H9 (cell line): ENCODE measurements around the gene C4orf51. TPM values are rescaled to one million over a fixed set of nuclear protein-coding genes. Genes with fewer than 3 reads are reported as not detected.

Source experiments
- DNase-seq: peaks from one replicate; pipeline ENCODE4 v3.0.0-alpha.2; 2017
- H2AFZ ChIP-seq: one replicate; pipeline ENCODE4 v1.6.1; 2013; ENCODE audit warnings: mild to moderate bottlenecking, low read length, control low read depth, moderate library complexity
- H2AK5ac ChIP-seq: 2 replicates; pipeline ENCODE4 v1.6.1; 2013; ENCODE audit warnings: low read length, control low read depth, mixed read lengths; ENCODE audit not compliant: insufficient read length
- H2BK120ac ChIP-seq: one replicate; pipeline ENCODE4 v1.6.1; 2013; ENCODE audit warnings: low read depth, mild to moderate bottlenecking, low read length, control low read depth, inconsistent platforms; ENCODE audit not compliant: poor library complexity, severe bottlenecking
- H2BK12ac ChIP-seq: 2 replicates; pipeline ENCODE4 v1.6.1; 2013; ENCODE audit warnings: low read length, control low read depth, mixed read lengths, low read depth; ENCODE audit not compliant: insufficient read length
- H2BK15ac ChIP-seq: 2 replicates; pipeline ENCODE4 v1.6.1; 2013; ENCODE audit warnings: low read depth, low read length, control low read depth
- H2BK20ac ChIP-seq: one replicate; pipeline ENCODE4 v1.6.1; 2013; ENCODE audit warnings: low read depth, mild to moderate bottlenecking, low read length, control low read depth, inconsistent platforms; ENCODE audit not compliant: poor library complexity, severe bottlenecking
- H2BK5ac ChIP-seq: 2 replicates; pipeline ENCODE4 v1.6.1; 2013; ENCODE audit warnings: low read length, control low read depth, mixed read lengths; ENCODE audit not compliant: insufficient read length
- H3K14ac ChIP-seq: 2 replicates; pipeline ENCODE4 v1.6.1; 2013; ENCODE audit warnings: low read length, control low read depth; ENCODE audit not compliant: insufficient read depth
- H3K18ac ChIP-seq: 2 replicates; pipeline ENCODE4 v1.6.1; 2013; ENCODE audit warnings: low read depth, mild to moderate bottlenecking, mixed read lengths, low read length, control low read depth; ENCODE audit not compliant: insufficient read length
- H3K23ac ChIP-seq: 2 replicates; pipeline ENCODE4 v1.6.1; 2013; ENCODE audit warnings: low read length, control low read depth, mixed read lengths, low read depth; ENCODE audit not compliant: insufficient read length
- H3K23me2 ChIP-seq: 2 replicates; pipeline ENCODE4 v1.6.1; 2013; ENCODE audit warnings: low read depth, mild to moderate bottlenecking, mixed read lengths, low read length, control low read depth; ENCODE audit not compliant: insufficient read length, poor library complexity, severe bottlenecking
- H3K27ac ChIP-seq: 2 replicates; pipeline ENCODE4 v1.5.1; 2013; ENCODE audit warnings: low read length, control low read depth, mixed read lengths, low read depth; ENCODE audit not compliant: insufficient read length
- H3K27me3 ChIP-seq: 2 replicates; pipeline ENCODE4 v1.6.1; 2013; ENCODE audit warnings: low read length, control low read depth, inconsistent platforms; ENCODE audit not compliant: insufficient read depth
- H3K4ac ChIP-seq: 2 replicates; pipeline ENCODE4 v1.6.1; 2013; ENCODE audit warnings: low read depth, mild to moderate bottlenecking, control low read depth, inconsistent platforms, low read length, moderate library complexity
- H3K4me1 ChIP-seq: 2 replicates; pipeline ENCODE4 v1.6.1; 2013; ENCODE audit warnings: low read length, control low read depth, inconsistent platforms; ENCODE audit not compliant: insufficient read depth
- H3K4me2 ChIP-seq: 2 replicates; pipeline ENCODE4 v1.6.1; 2013; ENCODE audit warnings: low read length, control low read depth, mixed read lengths; ENCODE audit not compliant: insufficient read length, insufficient read depth
- H3K56ac ChIP-seq: 2 replicates; pipeline ENCODE4 v1.6.1; 2013; ENCODE audit warnings: low read depth, mild to moderate bottlenecking, mixed read lengths, low read length, control low read depth; ENCODE audit not compliant: insufficient read length
- H3K79me1 ChIP-seq: 2 replicates; pipeline ENCODE4 v1.6.1; 2013; ENCODE audit warnings: low read depth, mild to moderate bottlenecking, moderate library complexity, low read length, control low read depth, inconsistent platforms; ENCODE audit not compliant: insufficient read depth, poor library complexity, severe bottlenecking
- H3K79me2 ChIP-seq: 2 replicates; pipeline ENCODE4 v1.6.1; 2013; ENCODE audit warnings: low read length, control low read depth, inconsistent platforms; ENCODE audit not compliant: insufficient read depth
- H3K9ac ChIP-seq: 2 replicates; pipeline ENCODE4 v1.6.1; 2013; ENCODE audit warnings: low read length, control low read depth, mixed read lengths; ENCODE audit not compliant: insufficient read length; ENCODE audit errors: extremely low read depth
- H3K9me3 ChIP-seq: one replicate; pipeline ENCODE4 v1.6.1; 2013; ENCODE audit warnings: low read depth, low read length, inconsistent platforms; ENCODE audit not compliant: control insufficient read depth
- H3T11ph ChIP-seq: one replicate; pipeline ENCODE4 v1.6.1; 2013; ENCODE audit warnings: mild to moderate bottlenecking, low read length, control low read depth, inconsistent platforms
- H4K20me1 ChIP-seq: one replicate; pipeline ENCODE4 v1.6.1; 2013; ENCODE audit not compliant: control insufficient read depth, insufficient read length, insufficient read depth
- H4K5ac ChIP-seq: 2 replicates; pipeline ENCODE4 v1.6.1; 2013; ENCODE audit warnings: low read depth, mild to moderate bottlenecking, mixed read lengths, low read length, control low read depth; ENCODE audit not compliant: insufficient read length
- H4K8ac ChIP-seq: replicated peaks from 2 replicates; pipeline ENCODE4 v1.6.1; 2013; ENCODE audit warnings: low read length, control low read depth, mixed read lengths, low read depth; ENCODE audit not compliant: insufficient read length
- H4K91ac ChIP-seq: 2 replicates; pipeline ENCODE4 v1.6.1; 2013; ENCODE audit warnings: low read depth, mild to moderate bottlenecking, moderate library complexity, mixed read lengths, low read length, control low read depth; ENCODE audit not compliant: insufficient read length
- H3K27ac Mint-ChIP-seq, 3 experiments: 2 replicates in 2 of 3; 3 replicates in 1 of 3; pipeline ENCODE4 v1.8.0; 2020 to 2021; ENCODE audit warnings: mixed read lengths in 3 of 3, mild to moderate bottlenecking in 1 of 3, moderate library complexity in 1 of 3
- H3K27me3 Mint-ChIP-seq: 2 replicates; pipeline ENCODE4 v1.8.0; 2021; ENCODE audit warnings: low read depth, mild to moderate bottlenecking, moderate library complexity, mixed read lengths
- H3K36me3 Mint-ChIP-seq, 3 experiments: 2 replicates in 2 of 3; 3 replicates in 1 of 3; pipeline ENCODE4 v1.8.0; 2020 to 2021; ENCODE audit warnings: low read depth in 3 of 3, mixed read lengths in 3 of 3; ENCODE audit not compliant: insufficient read depth in 1 of 3
- H3K4me1 Mint-ChIP-seq, 2 experiments: 2 replicates each; pipeline ENCODE4 v1.8.0; 2020; ENCODE audit warnings: mixed read lengths in 2 of 2
- H3K4me3 Mint-ChIP-seq, 2 experiments: 2 replicates in 1 of 2; 3 replicates in 1 of 2; pipeline ENCODE4 v1.8.0; 2020 to 2021; ENCODE audit warnings: mild to moderate bottlenecking in 2 of 2, mixed read lengths in 2 of 2, moderate library complexity in 1 of 2
- H3K9me3 Mint-ChIP-seq, 2 experiments: 2 replicates in 1 of 2; 3 replicates in 1 of 2; pipeline ENCODE4 v1.8.0; 2020; ENCODE audit warnings: mild to moderate bottlenecking in 2 of 2, mixed read lengths in 2 of 2, moderate library complexity in 1 of 2
- CTCF ChIP-seq: fragments of 200-600 bp; sonication (generic); conservative IDR thresholded peaks from 3 replicates; pipeline ENCODE4 v1.8.0; 2021; ENCODE audit warnings: antibody characterized with exemption, mild to moderate bottlenecking
- WGBS: extraction: QIAGEN DNeasy Blood & Tissue Kit; methylation state at CpG from one replicate; pipeline ENCODE4 v1.1.7; 2013; ENCODE audit warnings: missing lambda C conversion rate, low lambda C conversion rate, mixed read lengths; ENCODE audit not compliant: insufficient read length; ENCODE audit errors: extremely low coverage; 5-methylcytosine and 5-hydroxymethylcytosine counted together
- total RNA-seq: library from RNA; stranded (reverse); gene quantifications from 2 replicates; pipeline ENCODE4 v1.2.1, GENCODE V29; 2021

C4orf51 gene
- total RNA-seq, 1 experiment from 2014 or later, result 6.0 TPM

DNA sequence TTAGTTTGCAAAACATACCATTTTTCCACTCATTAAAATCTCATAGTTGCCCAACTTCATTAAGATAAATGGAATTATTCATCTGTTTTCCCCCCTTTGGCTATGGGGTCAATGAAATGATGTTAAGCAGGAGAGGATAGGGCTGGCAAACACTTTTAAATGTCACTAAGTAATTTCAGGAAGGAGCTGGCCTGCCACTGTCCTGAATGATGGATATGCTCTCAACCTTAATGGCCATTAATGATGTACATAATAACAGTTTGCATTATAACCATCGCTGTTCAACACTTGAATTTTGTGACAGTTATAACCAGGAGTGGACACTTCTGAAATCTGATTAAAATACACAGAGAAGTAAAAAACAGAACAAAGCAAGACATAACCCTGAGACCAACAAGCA is 77.2 kb downstream of the C4orf51 start:
- H2BK15ac ChIP-seq, result no peak overlapping the region
- no peak overlapping the region for H4K91ac ChIP-seq
- no peak overlapping the region for H3K4ac ChIP-seq
- H3K27me3 Mint-ChIP-seq, result no peaks in the 10 kb centered on the region; the same call in 1 of the 2 replicates
- no peaks in the 10 kb centered on the region for H4K20me1 ChIP-seq
- no peak overlapping the region for H2AFZ ChIP-seq
- H3K9ac ChIP-seq, result no peak overlapping the region
- H3K36me3 Mint-ChIP-seq, result peaks cover 21 to 37% (median 32%) of the 10 kb centered on the region in 3 experiments
- no peak overlapping the region for H2BK12ac ChIP-seq
- H4K8ac ChIP-seq, result no peak overlapping the region
- no peak overlapping the region; a peak in 1 of 7 replicates for H3K27ac Mint-ChIP-seq
- no peaks in the 10 kb centered on the region for H3K9me3 Mint-ChIP-seq
- H3K4me1 Mint-ChIP-seq, result no peaks in the 10 kb centered on the region
- no peak overlapping the region for H3K4me2 ChIP-seq
- no peak overlapping the region for H3K4me3 Mint-ChIP-seq
- H3K23me2 ChIP-seq, result no peaks in the 10 kb centered on the region
- H3K56ac ChIP-seq, result no peak overlapping the region
- no peak overlapping the region for H3K18ac ChIP-seq
- no peak overlapping the region for H2AK5ac ChIP-seq
- no peak overlapping the region for H3T11ph ChIP-seq
- H2BK20ac ChIP-seq, result no peak overlapping the region
- H3K14ac ChIP-seq, result no peak overlapping the region
- no peaks in the 10 kb centered on the region for H3K9me3 ChIP-seq
- H3K79me2 ChIP-seq, result no peaks in the 10 kb centered on the region
- no peaks in the 10 kb centered on the region for H3K79me1 ChIP-seq
- no peak overlapping the region for H2BK5ac ChIP-seq
- no peak for DNase-seq
- H3K27ac ChIP-seq, result no peak overlapping the region
- WGBS, result no CpG with 5 or more reads among the region's 1 CpG
- H3K27me3 ChIP-seq, result no peaks in the 10 kb centered on the region
- H3K4me1 ChIP-seq, result no peaks in the 10 kb centered on the region
- H3K23ac ChIP-seq, result no peak overlapping the region
- no peak for TF ChIP-seq CTCF
- H2BK120ac ChIP-seq, result no peak overlapping the region
- no peak overlapping the region for H4K5ac ChIP-seq
